Fibroblast of lung (primary cell): ENCODE measurements around the gene FMO4.

ENCODE experiments used
- CTCF ChIP-seq, 2 donors: IDR thresholded peaks in 1 of 2; conservative IDR thresholded peaks in 1 of 2; 1 replicate in 1 of 2; 2 replicates in 1 of 2; pipeline ENCODE4 v1.5.1; 2011 to 2012; ENCODE audit warnings: low read length in 2 of 2, control low read depth in 1 of 2, inconsistent platforms in 1 of 2, low read depth in 1 of 2, mild to moderate bottlenecking in 1 of 2
- EZH2 ChIP-seq: IDR thresholded peaks from 2 replicates; pipeline ENCODE4 v1.5.1; 2012; ENCODE audit warnings: low read length, control low read depth, mild to moderate bottlenecking; ENCODE audit errors: missing control alignments

- TF ChIP-seq CTCF (conservative IDR thresholded peaks at IDR 0.05 in 1 of 2, IDR thresholded peaks at IDR 0.05 in 1 of 2; ENCODE audit: low read depth in 1 of 2, low read length in 2 of 2): no peak
- TF ChIP-seq EZH2: no peak
These were observed 47.1 kb upstream of the FMO4 start for GRCh38 chr1:171266930-171267329.
